Astrocyte of the cerebellum (primary cell): ENCODE data around the gene CLDN6.

Experiments used
- DNase-seq: peaks from one replicate; pipeline ENCODE4 v3.0.0-alpha.2; 2011; ENCODE audit warnings: low read depth
- H3K4me3 ChIP-seq: 2 replicates; pipeline ENCODE4 v1.5.1; 2011; ENCODE audit warnings: mild to moderate bottlenecking, low read depth, low read length, moderate library complexity
- CTCF ChIP-seq: IDR thresholded peaks from 2 replicates; pipeline ENCODE4 v1.5.1; 2012; ENCODE audit warnings: low read length, low read depth, moderate library complexity, mild to moderate bottlenecking; ENCODE audit errors: missing control alignments
- in situ Hi-C: cut with HindIII; loops from 2 replicates; pipeline ENCODE4 v1.10.0; 2017; ENCODE audit warnings: low sequenced_read_pairs

Gene CLDN6

GRCh38 chr16:3060339-3061127 is 42.5 kb upstream of the CLDN6 start:
- H3K4me3 ChIP-seq: no peak overlapping the region
- no peak for TF ChIP-seq CTCF
- DNase-seq: no peak
- in situ Hi-C loops: loop anchor here (5.0 kb wide), 1 partner anchor 37 kb away; the partner anchor contains the start of gene ZSCAN10

GRCh38 chr16:3059723-3060242 is 41.8 kb upstream of the CLDN6 start:
- H3K4me3 ChIP-seq: peak overlapping the region; percentile 84
- TF ChIP-seq CTCF: no peak
- in situ Hi-C loops: loop anchor here (5.0 kb wide), 1 partner anchor 38 kb away; the partner anchor contains the start of gene ZSCAN10
- no peak for DNase-seq

GRCh38 chr16:3059041-3059722 is 41.2 kb upstream of the CLDN6 start:
- H3K4me3 ChIP-seq: peak overlapping the region; percentile 84
- TF ChIP-seq CTCF: peak; percentile 65
- in situ Hi-C loops: no loop called here
- peak; percentile 34 for DNase-seq

DNA sequence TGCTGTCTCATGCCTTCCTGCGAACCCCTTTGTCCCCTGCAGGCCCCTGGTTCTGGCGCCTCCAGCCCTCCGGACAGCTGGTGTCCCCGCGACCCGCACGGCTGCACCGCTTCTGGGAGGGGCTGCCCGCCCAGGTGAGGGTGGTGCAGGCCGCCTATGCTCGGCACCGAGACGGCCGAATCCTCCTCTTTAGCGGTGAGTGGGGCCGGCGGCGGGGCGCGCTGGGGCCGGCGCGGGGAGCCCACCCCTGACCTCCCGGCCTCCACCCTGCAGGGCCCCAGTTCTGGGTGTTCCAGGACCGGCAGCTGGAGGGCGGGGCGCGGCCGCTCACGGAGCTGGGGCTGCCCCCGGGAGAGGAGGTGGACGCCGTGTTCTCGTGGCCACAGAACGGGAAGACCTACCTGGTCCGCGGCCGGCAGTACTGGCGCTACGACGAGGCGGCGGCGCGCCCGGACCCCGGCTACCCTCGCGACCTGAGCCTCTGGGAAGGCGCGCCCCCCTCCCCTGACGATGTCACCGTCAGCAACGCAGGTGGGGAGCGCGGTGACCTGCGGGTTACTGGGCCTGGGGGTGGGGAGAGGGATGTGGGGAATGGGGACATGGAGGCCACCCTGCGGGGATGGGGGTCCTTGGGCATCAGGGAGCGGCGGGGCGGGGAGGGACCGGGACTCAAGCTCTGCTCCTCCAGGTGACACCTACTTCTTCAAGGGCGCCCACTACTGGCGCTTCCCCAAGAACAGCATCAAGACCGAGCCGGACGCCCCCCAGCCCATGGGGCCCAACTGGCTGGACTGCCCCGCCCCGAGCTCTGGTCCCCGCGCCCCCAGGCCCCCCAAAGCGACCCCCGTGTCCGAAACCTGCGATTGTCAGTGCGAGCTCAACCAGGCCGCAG is 40.4 kb upstream of the CLDN6 start:
- no peak for DNase-seq
- in situ Hi-C loops: no loop called here
- TF ChIP-seq CTCF: no peak
- H3K4me3 ChIP-seq: peak overlapping the region; percentile 84

GRCh38 chr16:3057181-3058138 is 39.5 kb upstream of the CLDN6 start:
- H3K4me3 ChIP-seq: peak overlapping the region; percentile 84
- no peak for TF ChIP-seq CTCF
- DNase-seq: no peak
- in situ Hi-C loops: no loop called here
